ENCODE results near the gene COPB1.

The COPB1 gene

DNA sequence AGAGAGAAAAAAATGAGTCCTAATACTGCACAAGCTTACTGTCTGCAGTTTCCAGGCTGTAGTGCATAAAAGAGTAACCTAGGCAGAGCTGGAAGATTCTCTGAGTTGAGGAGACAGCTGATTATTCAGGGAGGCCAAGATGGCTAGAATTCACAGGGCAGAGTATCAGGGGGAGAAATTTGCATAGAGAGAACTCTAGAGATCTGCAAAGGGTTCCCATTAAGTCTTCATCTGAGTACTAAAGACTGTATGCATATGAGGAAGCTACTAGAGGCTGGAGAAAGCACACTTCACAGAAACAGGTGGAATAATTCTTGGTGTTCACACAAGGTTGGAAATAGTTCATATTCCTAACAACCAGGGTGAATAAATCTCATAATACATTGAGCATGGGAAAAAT is 74.0 kb downstream of the COPB1 start:
- no peaks in the 10 kb centered on the region for H3K27me3 Mint-ChIP-seq
- ATAC-seq (ENCODE audit: low read depth) (peak; percentile 51), DNase-seq (ENCODE audit: low spot score in 2 of 2) (no peak)
- no peak overlapping the region for H3K4me3 Mint-ChIP-seq
- peaks cover 6% of the 10 kb centered on the region for H3K4me1 Mint-ChIP-seq
- H3K36me3 Mint-ChIP-seq = peaks cover 4% of the 10 kb centered on the region
- peaks cover 2% of the 10 kb centered on the region for H3K9me3 Mint-ChIP-seq
- peak overlapping the region; percentile 43 for H3K27ac Mint-ChIP-seq

DNA sequence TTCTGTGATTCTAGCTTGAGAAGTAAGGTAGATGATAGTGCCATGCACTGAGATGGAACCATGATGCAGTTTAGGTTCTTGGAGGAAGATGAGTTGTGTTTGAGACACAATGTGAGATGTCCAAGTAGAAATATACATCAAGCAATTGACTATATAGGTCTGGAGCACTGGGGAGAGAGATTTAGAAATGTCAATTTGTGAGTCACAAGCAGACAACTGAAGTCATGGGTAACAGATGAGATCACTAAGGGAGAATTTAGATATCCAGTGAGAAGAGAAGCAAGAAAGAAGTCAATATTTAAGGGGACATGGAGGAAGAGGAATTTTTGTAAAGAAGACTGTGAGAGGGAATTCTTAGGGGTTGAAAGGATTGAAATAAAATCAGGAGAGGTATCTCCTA is 75.5 kb downstream of the COPB1 start:
- H3K36me3 Mint-ChIP-seq = peaks cover 1% of the 10 kb centered on the region
- no peak for DNase-seq (ENCODE audit: low spot score in 2 of 2)
- no peak overlapping the region for H3K4me3 Mint-ChIP-seq
- H3K4me1 Mint-ChIP-seq = peaks cover 6% of the 10 kb centered on the region
- no peak for ATAC-seq (ENCODE audit: low read depth)
- no peak overlapping the region for H3K27ac Mint-ChIP-seq
- no peaks in the 10 kb centered on the region for H3K27me3 Mint-ChIP-seq
- no peaks in the 10 kb centered on the region for H3K9me3 Mint-ChIP-seq

DNA sequence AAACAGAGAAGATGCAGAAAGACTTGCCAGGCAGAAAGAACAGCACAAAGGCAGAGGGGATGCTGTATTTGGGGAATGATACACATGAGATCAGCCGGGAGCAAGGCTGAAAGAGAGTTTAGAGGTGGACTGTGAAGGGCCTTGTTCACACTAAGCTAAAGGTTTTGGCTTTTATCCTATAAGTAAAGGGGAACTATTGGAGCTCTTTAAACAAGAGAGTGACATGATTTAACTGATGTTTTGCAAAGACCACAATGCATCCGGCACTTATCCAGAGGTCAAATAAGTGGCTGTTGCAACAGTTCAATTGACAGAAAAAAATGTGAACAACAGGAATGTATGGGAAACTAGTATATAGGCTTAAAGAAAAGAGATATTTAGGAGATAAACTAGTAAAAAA is 76.0 kb downstream of the COPB1 start:
- H3K36me3 Mint-ChIP-seq = peaks cover 1% of the 10 kb centered on the region
- no peak overlapping the region for H3K27ac Mint-ChIP-seq
- H3K4me1 Mint-ChIP-seq = peaks cover 8% of the 10 kb centered on the region
- ATAC-seq (ENCODE audit: low read depth) = no peak
- no peaks in the 10 kb centered on the region for H3K27me3 Mint-ChIP-seq
- no peak overlapping the region for H3K4me3 Mint-ChIP-seq
- H3K9me3 Mint-ChIP-seq = no peaks in the 10 kb centered on the region
- no peak for DNase-seq (ENCODE audit: low spot score in 2 of 2)

DNA sequence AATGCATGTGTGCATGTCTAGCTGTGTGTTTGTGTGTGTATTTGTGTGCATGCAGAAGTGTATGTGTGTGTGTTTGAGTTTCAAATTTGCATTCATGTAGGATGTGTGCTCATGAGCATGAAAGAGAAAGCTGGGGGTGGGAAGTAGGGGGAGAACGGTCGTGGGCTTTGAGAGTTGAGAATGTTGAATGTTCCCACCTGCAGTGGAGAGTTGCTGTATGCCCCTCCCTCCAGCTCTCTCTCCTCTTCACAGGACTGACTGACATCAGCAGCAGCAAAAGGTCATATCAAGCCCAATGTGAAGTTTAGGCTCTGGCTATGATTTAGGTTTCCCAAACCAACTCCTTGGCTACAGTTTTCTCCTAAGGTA is 76.8 kb downstream of the COPB1 start:
- no peak overlapping the region for H3K27ac Mint-ChIP-seq
- H3K4me3 Mint-ChIP-seq = no peak overlapping the region
- ATAC-seq (ENCODE audit: low read depth) (no peak), DNase-seq (ENCODE audit: low spot score in 2 of 2) (no peak)
- H3K36me3 Mint-ChIP-seq = peaks cover 1% of the 10 kb centered on the region
- peaks cover 8% of the 10 kb centered on the region for H3K4me1 Mint-ChIP-seq
- H3K27me3 Mint-ChIP-seq = no peaks in the 10 kb centered on the region
- no peaks in the 10 kb centered on the region for H3K9me3 Mint-ChIP-seq

DNA sequence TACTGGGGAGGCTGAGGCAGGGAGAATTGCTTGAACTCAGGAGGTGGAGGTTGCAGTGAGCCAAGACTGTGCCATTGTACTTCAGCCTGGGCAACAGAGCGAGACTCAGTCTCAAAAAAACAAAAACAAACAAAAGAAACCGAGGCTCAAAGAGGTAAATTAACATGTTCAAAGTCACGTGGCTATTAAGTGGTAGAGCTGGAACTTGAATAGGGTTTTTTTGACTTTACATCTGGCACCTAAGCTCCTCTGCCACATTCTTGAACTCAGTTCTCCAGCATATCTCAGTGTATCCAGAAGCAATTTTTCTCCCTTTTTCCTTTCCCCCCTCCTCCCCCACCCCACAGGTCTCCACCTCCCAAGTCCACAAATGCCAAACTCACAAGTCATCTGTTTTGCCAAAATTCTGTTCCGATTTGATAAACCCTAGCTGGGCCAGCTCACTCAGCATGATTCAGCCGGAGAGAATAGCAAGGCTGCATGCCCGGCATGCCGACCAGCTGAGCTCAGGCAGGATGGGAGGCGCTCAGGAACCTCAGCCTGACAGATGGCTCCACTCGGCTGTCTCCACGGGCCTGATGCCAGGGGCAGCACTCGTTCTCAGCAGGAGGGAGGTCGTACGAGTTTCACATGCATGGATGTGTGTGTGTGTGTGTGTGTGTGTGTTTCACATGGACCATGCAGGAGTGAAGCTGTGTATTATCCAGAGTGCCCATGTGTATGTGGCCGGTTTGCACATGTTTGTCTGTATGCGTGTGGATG is 77.4 kb downstream of the COPB1 start:
- Mint-ChIP-seq H3K4me1 (peaks cover 8% of the 10 kb centered on the region), H3K4me3 (no peak overlapping the region)

DNA sequence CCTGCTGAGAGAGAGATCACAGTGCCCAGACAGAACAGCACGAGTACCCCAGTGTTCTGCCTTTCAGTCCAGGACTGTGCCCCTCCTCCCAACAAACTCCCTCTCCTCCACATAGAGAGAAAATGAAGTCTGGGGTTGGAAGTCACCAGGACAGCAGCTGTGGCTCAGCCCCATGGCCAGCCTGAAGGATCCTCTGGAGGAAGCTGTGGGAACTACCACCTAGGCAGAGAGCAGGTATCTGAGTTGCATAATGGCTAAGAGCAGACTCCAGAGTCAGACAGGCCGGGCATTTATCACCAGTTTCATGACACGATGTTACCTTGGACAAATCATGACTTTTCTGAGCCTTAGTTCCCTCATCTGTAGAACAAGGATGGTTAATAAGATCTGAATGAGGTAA is 79.4 kb downstream of the COPB1 start:
- no peak overlapping the region for H3K27ac Mint-ChIP-seq
- peaks cover 6% of the 10 kb centered on the region for H3K4me1 Mint-ChIP-seq
- H3K4me3 Mint-ChIP-seq = no peak overlapping the region
- DNase-seq (ENCODE audit: low spot score in 2 of 2) (no peak), ATAC-seq (ENCODE audit: low read depth) (no peak)
- H3K27me3 Mint-ChIP-seq = no peaks in the 10 kb centered on the region
- H3K9me3 Mint-ChIP-seq = no peaks in the 10 kb centered on the region
- no peaks in the 10 kb centered on the region for H3K36me3 Mint-ChIP-seq

More for the DNA sequence above, 77.4 kb downstream of the COPB1 start:
- no peak overlapping the region for H3K27ac Mint-ChIP-seq
- H3K27me3 Mint-ChIP-seq = no peaks in the 10 kb centered on the region
- ATAC-seq (ENCODE audit: low read depth) (no peak), DNase-seq (ENCODE audit: low spot score in 2 of 2) (no peak)
- H3K9me3 Mint-ChIP-seq = no peaks in the 10 kb centered on the region
- H3K36me3 Mint-ChIP-seq = peaks cover 1% of the 10 kb centered on the region

DNA sequence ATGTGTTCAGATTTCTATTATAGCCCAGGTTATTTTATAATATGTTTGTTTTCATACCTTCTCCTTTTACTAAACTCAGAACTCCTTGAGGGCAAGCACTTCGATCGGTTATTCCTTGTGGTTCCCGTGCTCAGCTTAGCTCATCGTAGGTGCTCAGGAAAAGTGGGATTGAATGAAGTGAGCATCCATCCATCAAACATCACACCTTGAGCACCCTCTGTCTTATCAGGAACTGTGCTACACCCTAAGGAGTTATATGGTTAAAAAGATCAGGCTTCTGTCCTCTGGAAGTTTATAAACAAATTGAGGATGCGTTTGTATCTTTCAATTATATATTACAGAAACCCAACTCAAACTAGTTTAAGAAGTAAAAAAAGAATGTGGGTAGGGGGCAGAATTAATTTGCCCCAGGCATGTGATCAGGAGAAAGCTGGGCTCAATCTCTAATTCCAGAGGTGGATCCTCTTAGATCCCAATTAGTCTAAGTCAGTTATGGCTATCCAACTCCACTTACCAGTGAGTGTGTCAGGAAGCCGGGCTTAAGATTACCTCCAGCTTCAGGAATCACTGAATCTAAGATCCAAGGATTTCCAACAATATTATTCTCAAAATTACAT is 80.7 kb downstream of the COPB1 start:
- no peaks in the 10 kb centered on the region for H3K9me3 Mint-ChIP-seq
- peaks cover 8% of the 10 kb centered on the region for H3K4me1 Mint-ChIP-seq
- H3K36me3 Mint-ChIP-seq = no peaks in the 10 kb centered on the region
- no peak for DNase-seq (ENCODE audit: low spot score in 2 of 2)
- H3K27ac Mint-ChIP-seq = no peak overlapping the region
- H3K4me3 Mint-ChIP-seq = no peak overlapping the region
- ATAC-seq (ENCODE audit: low read depth) = no peak
- no peaks in the 10 kb centered on the region for H3K27me3 Mint-ChIP-seq

DNA sequence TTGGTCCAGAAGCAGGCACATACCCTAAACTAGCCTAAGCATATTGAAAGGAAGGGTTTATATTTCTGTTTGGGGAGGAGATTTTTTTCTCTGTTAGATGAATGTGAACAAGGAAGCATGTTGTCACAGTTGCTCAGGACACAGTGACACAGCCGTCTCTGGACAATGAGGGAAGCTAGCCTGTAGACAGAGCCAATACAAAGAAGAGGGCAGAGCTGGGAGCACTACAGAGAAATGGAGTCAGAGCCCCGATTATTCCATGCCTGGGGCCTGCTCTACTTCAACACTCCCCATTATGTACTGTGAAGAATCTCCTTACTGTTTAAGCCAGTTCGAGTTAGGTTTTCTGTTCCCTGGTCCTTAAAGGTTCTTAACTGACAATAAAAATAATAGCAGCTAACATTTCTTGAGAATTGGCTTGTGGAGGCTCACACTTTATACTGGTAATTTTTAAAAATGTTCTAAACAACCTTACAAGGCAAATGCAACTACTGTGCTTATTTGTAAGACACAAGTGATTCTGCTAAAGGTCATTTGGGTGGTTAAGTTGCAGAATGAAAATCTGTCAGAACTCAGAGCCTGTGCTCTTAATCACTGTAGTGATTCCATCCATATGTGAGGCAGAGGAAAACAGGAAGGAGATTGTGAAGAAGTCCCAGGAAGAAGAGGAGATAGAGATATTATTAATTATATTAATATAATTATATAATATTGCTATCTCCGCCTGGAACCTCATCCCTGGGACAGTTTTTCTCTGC is 81.8 kb downstream of the COPB1 start:
- Mint-ChIP-seq H3K36me3 (no peaks in the 10 kb centered on the region), H3K27ac (no peak overlapping the region), H3K9me3 (no peaks in the 10 kb centered on the region), H3K4me3 (no peak overlapping the region), H3K27me3 (no peaks in the 10 kb centered on the region), H3K4me1 (peaks cover 8% of the 10 kb centered on the region)
- ATAC-seq (ENCODE audit: low read depth) (no peak), DNase-seq (ENCODE audit: low spot score in 2 of 2) (no peak)

DNA sequence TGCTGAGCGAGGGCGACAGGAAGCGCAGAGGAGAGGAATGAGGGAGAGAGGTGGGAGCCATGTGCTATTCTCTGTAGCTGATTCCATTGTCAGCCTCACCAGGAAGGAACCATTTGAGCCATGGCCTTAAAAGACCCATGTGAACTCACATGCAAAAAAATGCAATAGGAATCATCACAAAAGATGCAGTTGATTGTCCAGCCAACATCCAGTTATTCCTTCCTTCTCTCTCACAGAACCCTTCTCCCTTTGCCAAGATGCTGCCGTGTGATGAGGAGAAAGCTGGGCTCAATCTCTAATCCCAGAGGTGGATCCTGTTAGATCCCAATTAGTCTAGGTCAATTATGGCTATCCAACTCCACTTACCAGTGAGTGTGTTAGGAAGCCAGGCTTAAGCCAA is 82.4 kb downstream of the COPB1 start:
- Mint-ChIP-seq H3K27ac (no peak overlapping the region), H3K27me3 (no peaks in the 10 kb centered on the region)

DNA sequence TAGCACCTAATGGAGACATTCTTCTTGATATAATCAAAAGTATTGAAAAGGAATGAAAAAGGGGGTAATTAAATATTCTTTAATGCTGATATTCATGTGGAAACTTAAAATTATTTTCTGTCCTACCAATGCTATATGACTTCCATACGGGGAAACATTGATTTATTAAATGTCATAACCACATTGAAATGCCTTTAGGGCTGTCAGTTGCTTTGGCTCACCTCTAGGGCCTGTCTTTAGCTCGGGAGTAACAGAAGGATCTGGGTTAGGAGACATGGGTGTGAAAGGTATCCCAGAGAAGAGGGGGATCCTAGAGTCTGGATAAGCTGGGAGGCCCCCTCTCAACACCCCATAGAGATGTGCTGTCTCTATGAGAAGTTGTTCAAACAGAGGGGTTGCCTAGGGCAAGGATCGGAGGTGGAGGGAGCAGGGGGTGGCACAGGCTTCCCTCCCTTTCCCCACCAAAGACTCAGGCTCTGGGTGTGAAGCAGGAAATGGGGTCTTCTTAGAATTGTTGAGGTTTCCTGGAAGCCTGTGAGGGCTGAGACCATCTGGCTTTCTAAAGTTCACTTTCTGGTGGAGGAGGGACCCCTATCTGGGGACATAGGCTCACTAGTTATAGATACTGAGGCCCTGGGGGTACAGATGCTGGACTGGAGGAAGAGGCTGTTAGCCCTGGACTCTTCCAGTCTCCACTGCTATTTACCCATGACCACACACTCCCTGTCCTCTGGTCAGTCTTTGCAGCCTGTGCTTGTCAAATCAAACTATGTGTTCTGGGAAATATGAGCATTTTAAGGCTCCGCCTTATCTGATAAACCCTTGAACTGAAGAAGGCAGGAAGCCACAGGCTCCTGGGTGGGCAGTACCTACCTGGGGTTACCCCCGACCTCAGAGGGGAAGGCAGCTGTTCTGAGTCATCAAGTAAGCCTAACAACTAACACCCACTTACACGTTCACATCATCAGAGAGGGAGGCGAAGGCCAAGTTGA is 84.8 kb downstream of the COPB1 start:
- H3K4me1 Mint-ChIP-seq = peaks cover 9% of the 10 kb centered on the region
- no peak overlapping the region for H3K4me3 Mint-ChIP-seq
- no peaks in the 10 kb centered on the region for H3K9me3 Mint-ChIP-seq
- no peaks in the 10 kb centered on the region for H3K36me3 Mint-ChIP-seq
- DNase-seq (ENCODE audit: low spot score in 2 of 2) = no peak
- no peaks in the 10 kb centered on the region for H3K27me3 Mint-ChIP-seq
- ATAC-seq (ENCODE audit: low read depth) = peak; percentile 90
- no peak overlapping the region for H3K27ac Mint-ChIP-seq

More for the DNA sequence above, 82.4 kb downstream of the COPB1 start:
- Mint-ChIP-seq H3K9me3 (no peaks in the 10 kb centered on the region), H3K4me1 (peaks cover 8% of the 10 kb centered on the region), H3K36me3 (no peaks in the 10 kb centered on the region), H3K4me3 (no peak overlapping the region)
- no peak for ATAC-seq (ENCODE audit: low read depth)
- no peak for DNase-seq (ENCODE audit: low spot score in 2 of 2)

DNA sequence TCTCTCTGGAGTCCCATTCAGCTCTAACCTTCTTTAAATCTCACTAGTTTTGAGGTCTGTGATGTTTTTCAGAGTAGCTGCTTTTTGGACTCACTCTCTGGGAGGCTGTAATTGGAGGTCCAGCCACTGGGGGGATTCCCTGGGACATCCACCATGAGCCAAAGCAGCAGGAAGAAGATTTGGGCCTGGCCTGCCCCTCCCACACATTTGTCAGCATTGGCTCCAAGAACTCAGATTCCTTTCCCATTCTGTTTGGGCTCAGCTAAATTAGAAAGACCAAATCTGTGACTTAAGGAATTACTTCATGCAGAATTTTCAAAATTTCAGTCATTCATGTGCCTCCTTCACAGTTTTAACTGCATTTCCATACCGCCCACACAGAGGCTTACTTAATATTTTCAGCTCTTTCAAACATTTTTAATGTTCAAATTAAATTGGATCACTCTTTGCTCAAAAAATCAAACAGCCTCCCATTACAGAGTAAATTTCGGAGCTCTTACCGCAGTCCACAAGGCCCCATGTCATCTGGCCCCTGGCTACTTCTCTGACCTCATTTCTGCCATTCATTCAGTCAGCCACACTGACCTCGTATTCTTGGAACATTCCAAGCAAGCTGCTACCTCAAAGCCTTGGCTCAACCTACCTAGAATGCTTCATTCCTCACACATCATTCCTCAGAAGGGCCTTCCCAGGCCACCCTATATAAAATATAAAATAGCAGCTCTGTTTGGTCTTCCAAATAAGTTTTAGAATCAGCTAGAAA is 86.1 kb downstream of the COPB1 start:
- ATAC-seq (ENCODE audit: low read depth) (no peak), DNase-seq (ENCODE audit: low spot score in 2 of 2) (no peak)
- H3K4me3 Mint-ChIP-seq = no peak overlapping the region
- no peaks in the 10 kb centered on the region for H3K27me3 Mint-ChIP-seq
- H3K27ac Mint-ChIP-seq = no peak overlapping the region
- H3K36me3 Mint-ChIP-seq = no peaks in the 10 kb centered on the region
- peaks cover 9% of the 10 kb centered on the region for H3K4me1 Mint-ChIP-seq
- H3K9me3 Mint-ChIP-seq = no peaks in the 10 kb centered on the region

DNA sequence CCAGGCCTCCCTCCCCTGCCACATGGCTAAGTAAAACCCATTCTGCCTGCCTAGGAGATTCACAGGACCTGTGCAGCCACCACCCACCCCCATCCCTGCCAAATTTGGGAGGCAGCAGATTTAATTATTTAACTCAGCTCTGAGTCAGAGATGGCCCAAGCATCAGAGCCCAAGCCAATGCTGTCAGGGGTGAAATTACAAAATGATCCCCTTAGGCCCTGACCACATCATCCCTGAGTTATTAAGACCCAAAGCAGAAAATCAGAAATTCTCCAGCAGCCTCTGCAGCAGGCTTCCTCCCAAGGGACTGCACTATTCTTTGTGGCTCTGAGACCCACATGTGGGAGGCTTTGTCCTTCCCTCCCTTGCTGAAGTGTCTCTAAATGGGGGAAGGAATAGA is 87.8 kb downstream of the COPB1 start:
- Mint-ChIP-seq H3K4me1 (peaks cover 9% of the 10 kb centered on the region), H3K9me3 (no peaks in the 10 kb centered on the region), H3K4me3 (no peak overlapping the region), H3K27ac (no peak overlapping the region), H3K27me3 (no peaks in the 10 kb centered on the region), H3K36me3 (no peaks in the 10 kb centered on the region)
- DNase-seq (ENCODE audit: low spot score in 2 of 2) (no peak), ATAC-seq (ENCODE audit: low read depth) (no peak)

DNA sequence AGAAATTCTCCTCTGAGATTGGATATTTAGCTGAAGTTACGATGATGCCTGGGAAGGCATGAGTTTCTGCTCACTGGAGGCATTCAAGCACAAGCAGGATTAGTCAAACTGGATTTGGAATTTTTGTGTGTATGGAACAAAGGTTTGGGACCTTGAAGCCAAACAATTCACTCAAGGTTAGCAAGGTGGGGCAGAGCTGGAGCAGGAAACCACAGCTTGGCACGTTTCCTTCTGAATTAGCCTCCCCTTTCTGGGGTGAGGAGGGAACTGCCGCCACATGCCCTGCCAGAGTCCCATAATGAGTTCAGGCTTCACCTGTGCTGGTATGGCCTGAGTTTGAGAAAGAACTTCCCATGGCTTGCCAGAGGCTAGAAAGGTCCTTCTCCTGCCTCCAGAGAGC is 89.7 kb downstream of the COPB1 start:
- Mint-ChIP-seq H3K4me1 (peaks cover 5% of the 10 kb centered on the region), H3K4me3 (no peak overlapping the region), H3K36me3 (no peaks in the 10 kb centered on the region), H3K27ac (no peak overlapping the region), H3K27me3 (no peaks in the 10 kb centered on the region), H3K9me3 (no peaks in the 10 kb centered on the region)
- no peak for DNase-seq (ENCODE audit: low spot score in 2 of 2)
- ATAC-seq (ENCODE audit: low read depth) = no peak

Measured in memory B cell (primary cell).